Epidermal melanocyte (primary cell): ENCODE measurements around the gene HSPA4L.

Source experiments
- DNase-seq: peaks from one replicate; pipeline ENCODE4 v3.0.0; 2011; ENCODE audit warnings: low spot score; ENCODE audit not compliant: insufficient read length

The HSPA4L gene

GRCh38 chr4:127868196-127868595 lies 86.1 kb downstream of the HSPA4L start:
- DNase-seq: no peak

GRCh38 chr4:127870281-127870680 lies 88.2 kb downstream of the HSPA4L start:
- DNase-seq: no peak

DNA sequence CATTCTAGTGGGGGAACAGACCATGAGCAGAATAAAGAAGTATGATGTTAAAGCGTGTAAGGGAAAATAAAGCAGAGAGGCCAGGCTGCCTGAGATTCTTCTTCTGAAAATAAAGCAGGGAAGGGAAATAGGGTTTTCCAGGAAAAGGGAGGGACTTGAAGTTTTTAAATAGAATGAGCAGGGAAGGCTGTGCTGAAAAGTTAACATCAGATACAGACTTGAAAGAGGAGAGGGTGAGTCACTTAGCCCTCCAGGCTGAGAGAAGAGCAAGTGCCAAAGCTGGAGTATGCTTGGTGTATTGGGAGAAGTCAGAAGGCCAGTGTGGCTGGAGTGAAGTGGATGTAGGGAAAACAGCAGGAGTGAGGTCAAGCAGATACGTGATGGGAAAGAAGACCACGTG lies 88.6 kb downstream of the HSPA4L start:
- DNase-seq: no peak

GRCh38 chr4:127875791-127876190 lies 93.7 kb downstream of the HSPA4L start:
- DNase-seq: no peak

DNA sequence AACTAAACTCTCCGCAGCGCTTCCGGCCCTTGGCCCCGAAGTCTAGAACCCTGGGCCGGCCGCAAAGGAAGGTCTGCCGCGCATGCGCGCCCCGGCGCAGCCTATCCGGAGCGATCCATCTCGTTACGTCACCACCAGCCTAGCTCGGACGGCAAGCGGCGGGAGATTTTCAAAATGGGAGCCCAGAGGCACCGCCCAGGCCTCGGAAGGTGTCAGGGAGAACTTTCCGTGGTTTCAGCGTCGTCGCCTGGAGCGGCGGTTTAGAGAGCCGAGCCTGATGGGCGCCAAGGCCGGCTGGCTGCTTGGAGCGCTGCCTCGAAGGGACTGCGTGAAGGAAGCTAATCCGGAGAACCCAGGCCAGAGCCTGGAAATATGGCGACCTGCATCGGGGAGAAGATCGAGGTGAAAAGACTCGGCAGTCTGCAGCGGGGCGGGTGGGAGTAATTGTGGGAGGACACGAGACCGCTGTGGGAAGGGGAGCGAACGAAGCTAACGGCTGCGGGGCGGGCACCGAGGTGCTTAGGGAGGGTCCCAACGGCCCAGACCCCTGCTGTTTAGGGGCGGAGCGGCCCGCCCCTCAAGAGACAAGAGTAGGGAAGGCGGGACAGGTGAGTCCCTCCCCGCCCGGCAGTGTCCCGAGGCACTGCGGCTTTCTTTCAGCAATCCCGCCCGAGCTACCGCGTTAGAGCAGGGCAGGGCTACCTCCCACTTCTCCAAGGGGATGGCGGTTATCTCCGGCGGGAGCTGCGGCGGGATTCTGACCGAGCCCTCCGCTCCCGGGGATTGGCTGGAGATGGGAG lies 98.8 kb downstream of the HSPA4L start, which contains the start of gene PLK4:
PLK4 (plus strand) TSS at position 131 of the 800 bp plus-strand sequence; CDS start at position 373, 242 bp downstream.
- peak; percentile 77 for DNase-seq

- DNase-seq: no peak
Measured at GRCh38 chr4:127881563-127881864, 99.4 kb downstream of the HSPA4L start.

- DNase-seq: no peak
Measured at GRCh38 chr4:127888559-127888958, 106.4 kb downstream of the HSPA4L start.

- no peak for DNase-seq
Measured at GRCh38 chr4:127889903-127890302, 107.8 kb downstream of the HSPA4L start.
